ENCODE measurements around the gene FZD2. TPM values are rescaled to one million over a fixed set of nuclear protein-coding genes. Genes with fewer than 3 reads are reported as not detected.
A peak's percentile ranks its signal among the peaks of the same experiment; 100 is the strongest.

FZD2 gene
- total RNA-seq, 1 experiment from 2014 or later = 61.8 TPM

GRCh38 chr17:44522883-44523671 is 34.2 kb upstream of the FZD2 start:
- DNase-seq = peak in 1 of 2 experiments; percentile 62
- Histone ChIP-seq H3F3A (ENCODE audit: insufficient read depth, low read depth) (no peaks in the 10 kb centered on the region), H3K4me1 (replicated peaks; ENCODE audit: insufficient read depth) (no peaks in the 10 kb centered on the region), H3K36me3 (ENCODE audit: low read depth) (no peaks in the 10 kb centered on the region), H3K4me2 (no peak overlapping the region), H3K9me2 (ENCODE audit: insufficient read depth) (no peaks in the 10 kb centered on the region), H3K79me2 (ENCODE audit: low read depth) (no peaks in the 10 kb centered on the region), H3K4me3 (no peak overlapping the region), H3K27me3 (ENCODE audit: insufficient read depth, low read depth) (no peaks in the 10 kb centered on the region), H2AFZ (peak overlapping the region; percentile 72), H3K27ac (no peak overlapping the region), H3K9me3 (ENCODE audit: insufficient read depth, low read depth) (no peaks in the 10 kb centered on the region; the same call in 1 of the 2 replicates), H4K20me1 (ENCODE audit: insufficient read depth) (no peaks in the 10 kb centered on the region)
- intact Hi-C loops (cut with micrococcal nuclease; ENCODE audit: unreplicated experiment) = no loop called here
- no TSS peak for BruUV-seq (replicated peaks)
- ChIA-PET POLR2A (ENCODE audit: unreplicated experiment) (interaction anchor here (0.6 to 0.8 kb wide), 4 partner anchors 13 to 337 kb away, joined by 3 to 15 read pairs (median 5); no protein-coding TSS in a partner anchor), CTCF (interaction anchor here (0.6 to 0.8 kb wide), 3 partner anchors 21 to 102 kb away, joined by 3 to 4 read pairs (median 3); no protein-coding TSS in a partner anchor)
- peak; percentile 66 for TF ChIP-seq CTCF (conservative IDR thresholded peaks at IDR 0.05)
- no peak for TF ChIP-seq EZH2 (IDR thresholded peaks at IDR 0.05; ENCODE audit: low read depth)

GRCh38 chr17:44523672-44523972 is 33.7 kb upstream of the FZD2 start:
- no peaks in the 10 kb centered on the region; the same call in 1 of the 2 replicates for H3K9me3 ChIP-seq (ENCODE audit: insufficient read depth, low read depth)
- no peaks in the 10 kb centered on the region for H3K9me2 ChIP-seq (ENCODE audit: insufficient read depth)
- no peaks in the 10 kb centered on the region for H3K79me2 ChIP-seq (ENCODE audit: low read depth)
- TF ChIP-seq CTCF (conservative IDR thresholded peaks at IDR 0.05) (no peak), EZH2 (IDR thresholded peaks at IDR 0.05; ENCODE audit: low read depth) (no peak)
- no peak for DNase-seq
- no peaks in the 10 kb centered on the region for H3K27me3 ChIP-seq (ENCODE audit: insufficient read depth, low read depth)
- ChIA-PET POLR2A (ENCODE audit: unreplicated experiment) (interaction anchor here (0.6 to 0.8 kb wide), 2 partner anchors 224 to 337 kb away, joined by 5 read pairs; no protein-coding TSS in a partner anchor), CTCF (interaction anchor here (0.6 to 0.8 kb wide), 3 partner anchors 22 to 102 kb away, joined by 3 to 4 read pairs (median 3); no protein-coding TSS in a partner anchor)
- peak overlapping the region; percentile 72 for H2AFZ ChIP-seq
- no TSS peak for BruUV-seq (replicated peaks)
- H3K4me1 ChIP-seq (replicated peaks; ENCODE audit: insufficient read depth) = no peaks in the 10 kb centered on the region
- no peaks in the 10 kb centered on the region for H3F3A ChIP-seq (ENCODE audit: insufficient read depth, low read depth)
- H3K4me3 ChIP-seq = no peak overlapping the region
- no peak overlapping the region for H3K27ac ChIP-seq
- H3K36me3 ChIP-seq (ENCODE audit: low read depth) = no peaks in the 10 kb centered on the region
- H4K20me1 ChIP-seq (ENCODE audit: insufficient read depth) = no peaks in the 10 kb centered on the region
- intact Hi-C loops (cut with micrococcal nuclease; ENCODE audit: unreplicated experiment) = no loop called here
- H3K4me2 ChIP-seq = no peak overlapping the region

- TF ChIP-seq EZH2 (IDR thresholded peaks at IDR 0.05; ENCODE audit: low read depth) (no peak), CTCF (conservative IDR thresholded peaks at IDR 0.05) (no peak)
- Histone ChIP-seq H3K79me2 (ENCODE audit: low read depth) (no peaks in the 10 kb centered on the region), H3K36me3 (ENCODE audit: low read depth) (no peaks in the 10 kb centered on the region), H3K4me3 (no peak overlapping the region), H3K9me2 (ENCODE audit: insufficient read depth) (no peaks in the 10 kb centered on the region), H3K9me3 (ENCODE audit: insufficient read depth, low read depth) (no peaks in the 10 kb centered on the region; the same call in 1 of the 2 replicates), H3F3A (ENCODE audit: insufficient read depth, low read depth) (no peaks in the 10 kb centered on the region; the same call in 1 of the 2 replicates), H3K4me1 (replicated peaks; ENCODE audit: insufficient read depth) (no peaks in the 10 kb centered on the region), H3K27ac (no peak overlapping the region), H2AFZ (no peak overlapping the region), H3K4me2 (no peak overlapping the region), H3K27me3 (ENCODE audit: insufficient read depth, low read depth) (no peaks in the 10 kb centered on the region), H4K20me1 (ENCODE audit: insufficient read depth) (no peaks in the 10 kb centered on the region)
- BruUV-seq (replicated peaks) = no TSS peak
- ChIA-PET POLR2A (ENCODE audit: unreplicated experiment) (no interaction called here), CTCF (no interaction called here)
- intact Hi-C loops (cut with micrococcal nuclease; ENCODE audit: unreplicated experiment) = no loop called here
- DNase-seq = no peak
Measured at GRCh38 chr17:44527102-44527501, 30.2 kb upstream of the FZD2 start.
